D721Med (cell line): ENCODE data around the gene EMILIN1.

Experiments used
- DNase-seq: peaks from one replicate; pipeline ENCODE4 v3.0.0; 2011; ENCODE audit warnings: low spot score; ENCODE audit not compliant: insufficient read length
- FAIRE-seq: peaks from 2 replicates; lab custom pipeline; 2011; peaks lifted over from hg19 to GRCh38; lab: Jason Lieb, UNC
- TF ChIP-seq, protein P1 (sequence below): IDR thresholded peaks from 2 replicates; pipeline ENCODE4 v1.5.1; 2012; ENCODE audit warnings: mild to moderate bottlenecking, control low read depth; ENCODE audit not compliant: insufficient read depth; ENCODE audit errors: missing control alignments

Gene EMILIN1

DNA sequence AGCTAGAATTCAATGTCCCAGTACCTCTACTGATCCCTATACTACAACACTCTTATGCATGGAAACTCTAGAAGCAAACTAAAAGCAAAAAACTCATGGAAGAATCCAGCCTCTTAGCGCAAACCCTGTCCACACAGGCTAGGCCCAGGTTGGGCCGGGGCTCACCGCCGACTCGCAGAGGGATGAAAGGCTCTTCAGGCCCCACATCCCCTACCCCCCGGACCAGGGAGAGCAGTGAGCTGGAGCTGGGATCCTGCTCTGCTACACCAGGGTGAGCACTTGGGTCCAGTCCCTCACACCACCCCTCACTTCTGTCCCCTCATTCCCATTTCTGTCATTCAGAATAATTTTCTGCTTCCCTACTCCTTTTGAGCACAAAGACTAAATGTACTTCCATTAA, 9.0 kb upstream of the EMILIN1 start:
- FAIRE-seq = no peak
- DNase-seq = no peak
- TF ChIP-seq, protein P1, sequence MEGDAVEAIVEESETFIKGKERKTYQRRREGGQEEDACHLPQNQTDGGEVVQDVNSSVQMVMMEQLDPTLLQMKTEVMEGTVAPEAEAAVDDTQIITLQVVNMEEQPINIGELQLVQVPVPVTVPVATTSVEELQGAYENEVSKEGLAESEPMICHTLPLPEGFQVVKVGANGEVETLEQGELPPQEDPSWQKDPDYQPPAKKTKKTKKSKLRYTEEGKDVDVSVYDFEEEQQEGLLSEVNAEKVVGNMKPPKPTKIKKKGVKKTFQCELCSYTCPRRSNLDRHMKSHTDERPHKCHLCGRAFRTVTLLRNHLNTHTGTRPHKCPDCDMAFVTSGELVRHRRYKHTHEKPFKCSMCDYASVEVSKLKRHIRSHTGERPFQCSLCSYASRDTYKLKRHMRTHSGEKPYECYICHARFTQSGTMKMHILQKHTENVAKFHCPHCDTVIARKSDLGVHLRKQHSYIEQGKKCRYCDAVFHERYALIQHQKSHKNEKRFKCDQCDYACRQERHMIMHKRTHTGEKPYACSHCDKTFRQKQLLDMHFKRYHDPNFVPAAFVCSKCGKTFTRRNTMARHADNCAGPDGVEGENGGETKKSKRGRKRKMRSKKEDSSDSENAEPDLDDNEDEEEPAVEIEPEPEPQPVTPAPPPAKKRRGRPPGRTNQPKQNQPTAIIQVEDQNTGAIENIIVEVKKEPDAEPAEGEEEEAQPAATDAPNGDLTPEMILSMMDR = no peak

DNA sequence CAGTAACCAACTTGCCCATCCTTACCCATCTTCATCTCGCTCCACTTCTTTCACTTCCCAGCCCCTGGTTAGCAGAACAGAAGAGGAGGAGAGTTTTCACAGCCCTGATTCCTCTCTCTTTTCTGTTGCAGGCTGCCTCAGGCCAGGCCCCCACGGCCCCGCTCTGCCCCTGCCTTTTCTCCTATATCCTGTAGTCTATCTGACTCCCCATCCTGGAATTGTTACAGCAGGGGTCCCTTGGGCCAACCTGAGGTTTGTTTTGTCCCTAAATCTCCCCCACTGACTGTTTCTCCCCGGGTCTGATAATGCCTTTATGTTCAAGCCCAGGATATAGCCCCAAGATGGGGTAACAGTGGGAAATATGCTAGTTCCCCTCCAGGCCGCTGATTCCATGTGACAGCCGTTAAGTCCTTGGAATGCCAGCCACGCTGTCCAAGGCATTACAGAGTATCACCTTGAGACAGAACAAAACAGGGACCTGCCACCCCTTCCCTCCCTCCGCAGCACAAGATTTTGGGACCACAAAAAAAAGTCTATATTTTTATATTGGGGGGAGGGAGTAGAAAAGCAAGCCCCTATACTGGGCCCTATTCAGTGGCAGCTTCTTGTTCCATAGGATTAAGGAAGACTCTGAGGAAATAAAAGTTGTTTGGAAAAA, 8.3 kb upstream of the EMILIN1 start:
- DNase-seq (no peak), FAIRE-seq (no peak)
- TF ChIP-seq, protein P1 = no peak

DNA sequence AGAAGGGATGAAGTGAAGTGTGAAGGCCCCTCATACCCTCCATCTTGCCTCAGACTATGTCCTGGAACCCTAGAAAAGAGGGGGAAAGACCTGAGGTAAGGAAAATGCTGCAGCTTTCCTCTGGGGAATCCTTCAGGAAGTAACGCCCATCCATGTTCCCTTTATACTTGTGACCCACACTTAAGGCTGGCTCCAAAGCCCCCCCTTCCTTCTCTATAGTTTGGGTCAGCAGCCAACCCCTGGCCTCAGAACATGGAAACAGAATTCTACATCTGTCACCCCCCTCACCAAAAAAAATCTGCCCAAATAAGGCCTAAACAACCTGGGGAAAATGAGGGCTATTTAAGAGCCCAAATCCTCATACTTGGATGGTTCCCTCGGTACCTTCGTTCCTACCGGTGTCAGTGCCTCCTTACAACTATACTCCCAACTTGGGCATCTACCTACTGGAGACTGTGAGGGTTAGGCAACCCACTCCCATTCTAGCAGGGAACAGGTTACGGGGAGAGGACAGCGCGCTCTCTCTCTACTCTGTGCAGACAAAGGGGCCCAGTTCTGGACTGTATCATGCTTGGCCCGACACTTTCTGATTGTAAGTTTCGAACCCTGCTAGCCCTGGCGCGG, 7.7 kb upstream of the EMILIN1 start:
- DNase-seq (no peak), FAIRE-seq (no peak)
- TF ChIP-seq, protein P1 = no peak

DNA sequence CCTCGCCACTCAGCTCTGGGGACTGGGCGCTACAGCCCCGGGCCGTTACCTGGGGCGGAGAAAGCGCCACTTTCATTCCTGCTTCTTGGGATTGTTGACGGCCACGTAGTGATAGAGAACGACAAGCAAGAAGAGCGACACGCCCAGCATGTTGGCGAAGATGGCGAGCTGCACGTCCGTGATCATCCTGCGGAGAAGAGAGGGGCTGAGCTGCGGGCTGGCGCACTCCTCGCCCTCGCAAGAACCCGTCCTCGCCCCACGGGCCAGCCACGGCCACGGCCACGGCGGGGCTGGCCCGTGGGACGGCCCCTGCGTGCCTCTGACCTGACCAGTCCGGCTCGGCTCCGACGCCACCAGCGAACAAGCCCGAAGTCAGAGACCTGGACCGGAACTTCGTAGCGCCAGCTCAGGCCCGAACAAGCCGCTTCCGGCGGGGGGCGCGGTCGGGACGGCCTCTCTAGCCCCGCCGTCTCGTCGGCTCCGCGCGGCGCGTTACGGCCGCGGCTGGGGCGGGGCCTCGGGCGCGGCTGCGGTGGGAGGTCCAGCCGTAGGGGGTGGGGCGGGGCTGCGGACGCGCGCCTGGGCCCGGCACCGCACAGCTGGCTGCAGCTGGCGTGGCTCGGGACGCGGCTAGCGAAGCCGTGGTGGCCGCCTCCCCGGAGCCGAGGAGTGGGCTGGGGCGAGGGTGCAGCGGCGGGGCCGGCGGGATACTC, 7.0 kb upstream of the EMILIN1 start, which contains the start of gene OST4:
TSS of gene OST4 (minus strand) at position 378 of the 713 bp plus-strand sequence.
- DNase-seq (peak; percentile 96), FAIRE-seq (no peak)
- TF ChIP-seq, protein P1 = no peak

DNA sequence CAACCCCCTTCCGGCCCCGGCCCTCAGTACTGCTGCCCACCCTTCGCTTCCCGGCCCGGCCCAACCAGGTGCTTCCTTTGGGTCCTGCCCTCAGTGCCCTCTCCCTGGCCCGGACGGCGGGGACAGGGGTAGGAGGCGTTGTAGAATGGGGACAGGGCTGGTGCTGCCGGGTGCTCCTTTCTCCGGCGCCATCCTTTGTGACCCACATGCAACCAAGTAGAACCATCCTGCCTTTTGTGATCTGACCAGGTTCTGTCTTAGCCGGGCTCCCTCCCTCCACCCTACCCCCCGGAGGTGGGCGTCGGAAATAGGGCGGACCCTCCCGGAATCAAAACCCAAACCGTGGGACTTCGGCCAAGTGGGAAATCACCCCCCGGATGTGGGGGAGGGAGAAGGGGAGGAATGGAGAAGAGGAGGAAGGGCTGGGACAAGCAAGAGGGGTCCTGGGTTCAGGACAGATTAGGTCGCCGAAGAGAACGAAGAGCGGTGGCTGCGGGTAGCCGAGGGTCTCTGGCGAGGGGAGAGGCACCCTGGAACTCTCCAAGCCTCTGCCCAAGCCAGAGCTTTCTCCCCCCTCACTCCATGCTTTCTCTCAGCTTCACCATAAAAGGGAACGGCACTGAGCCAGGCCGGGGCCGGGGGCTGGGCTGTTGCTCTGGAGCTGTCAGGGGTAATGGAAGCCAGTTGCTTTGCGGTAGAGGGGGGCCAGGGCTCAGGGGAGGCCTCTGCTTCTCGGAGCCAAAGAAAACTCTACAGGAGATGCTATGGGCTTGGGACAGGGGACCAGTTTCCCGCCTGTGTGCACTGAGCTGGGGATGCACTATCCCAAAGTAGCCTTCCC, 6.2 kb upstream of the EMILIN1 start:
- DNase-seq = no peak
- TF ChIP-seq, protein P1 = no peak
- FAIRE-seq = no peak

DNA sequence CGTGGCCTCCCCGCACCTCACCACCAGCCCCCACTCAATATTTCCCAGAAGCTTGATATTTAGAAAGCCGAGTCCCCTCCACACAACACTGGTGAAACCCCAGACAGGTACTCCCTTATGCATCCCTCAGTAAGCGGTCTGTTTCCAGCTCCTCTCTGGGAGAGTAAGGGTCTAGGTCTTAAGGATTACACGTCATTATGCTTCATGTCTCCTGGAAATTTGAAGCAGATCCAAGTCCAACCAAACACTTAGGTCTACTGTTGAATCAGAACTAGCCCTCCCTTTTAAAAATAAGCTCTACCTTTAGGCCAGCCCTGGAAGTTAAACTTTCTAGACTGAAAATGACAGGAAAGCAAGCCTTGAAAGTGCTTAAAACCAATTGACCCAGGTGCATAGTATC, 5.5 kb upstream of the EMILIN1 start:
- no peak for FAIRE-seq
- TF ChIP-seq, protein P1 = no peak
- no peak for DNase-seq
